Measurements from ENCODE around the gene ACOT11. TPM values are rescaled to one million over a fixed set of nuclear protein-coding genes. Genes with fewer than 3 reads are reported as not detected.

The ACOT11 gene
- total RNA-seq, 2 experiments from 2014 or later, result 2.0 TPM

GRCh38 chr1:54553602-54554313 is 5.7 kb downstream of the ACOT11 start:
- CTCF ChIA-PET, result interaction anchor here (0.6 kb wide), 1 partner anchor 110 kb away, joined by 3 read pairs; no protein-coding TSS in a partner anchor
- intact Hi-C loops (cut with DNase I, micrococcal nuclease), result no loop called here
- peaks cover 2% of the 10 kb centered on the region for H3K36me3 Mint-ChIP-seq (ENCODE audit: low read depth)
- DNase-seq (no peak), ATAC-seq (no peak)
- H3K4me3 Mint-ChIP-seq, result no peak overlapping the region
- POLR2A ChIA-PET, result no interaction called here
- H3K27ac Mint-ChIP-seq, result no peak overlapping the region
- H3K27me3 Mint-ChIP-seq, result no peaks in the 10 kb centered on the region
- H3K4me1 Mint-ChIP-seq, result no peaks in the 10 kb centered on the region
- H3K9me3 Mint-ChIP-seq (ENCODE audit: low read depth), result peaks cover 2% of the 10 kb centered on the region

- intact Hi-C loops (cut with DNase I, micrococcal nuclease), result no loop called here
- peaks cover 2% of the 10 kb centered on the region for H3K9me3 Mint-ChIP-seq (ENCODE audit: low read depth)
- ATAC-seq (no peak), DNase-seq (no peak)
- CTCF ChIA-PET, result interaction anchor here (0.6 kb wide), 1 partner anchor 1258 kb away, joined by 3 read pairs; no protein-coding TSS in a partner anchor
- H3K27me3 Mint-ChIP-seq, result no peaks in the 10 kb centered on the region
- H3K27ac Mint-ChIP-seq, result no peak overlapping the region
- H3K36me3 Mint-ChIP-seq (ENCODE audit: low read depth), result peaks cover 2% of the 10 kb centered on the region
- no peak overlapping the region for H3K4me3 Mint-ChIP-seq
- no peaks in the 10 kb centered on the region for H3K4me1 Mint-ChIP-seq
- POLR2A ChIA-PET, result interaction anchor here (0.6 kb wide), 1 partner anchor 25 kb away, joined by 4 read pairs; no protein-coding TSS in a partner anchor
These were observed 8.1 kb downstream of the ACOT11 start for GRCh38 chr1:54556110-54556509.

- DNase-seq (no peak), ATAC-seq (no peak)
- peaks cover 2% of the 10 kb centered on the region for H3K9me3 Mint-ChIP-seq (ENCODE audit: low read depth)
- no peak overlapping the region for H3K4me3 Mint-ChIP-seq
- H3K36me3 Mint-ChIP-seq (ENCODE audit: low read depth), result peaks cover 2% of the 10 kb centered on the region
- intact Hi-C loops (cut with DNase I, micrococcal nuclease), result no loop called here
- POLR2A ChIA-PET, result no interaction called here
- CTCF ChIA-PET, result interaction anchor here (0.5 to 1.2 kb wide), 2 partner anchors 19 to 87 kb away, joined by 3 read pairs; no protein-coding TSS in a partner anchor
- H3K27ac Mint-ChIP-seq, result no peak overlapping the region
- H3K27me3 Mint-ChIP-seq, result no peaks in the 10 kb centered on the region
- H3K4me1 Mint-ChIP-seq, result no peaks in the 10 kb centered on the region
These were observed 9.8 kb downstream of the ACOT11 start for GRCh38 chr1:54557671-54558355.

GRCh38 chr1:54558434-54559030 is 10.5 kb downstream of the ACOT11 start:
- H3K9me3 Mint-ChIP-seq (ENCODE audit: low read depth), result peaks cover 2% of the 10 kb centered on the region
- POLR2A ChIA-PET, result no interaction called here
- H3K27me3 Mint-ChIP-seq, result no peaks in the 10 kb centered on the region
- no peak for DNase-seq
- intact Hi-C loops (cut with DNase I, micrococcal nuclease), result no loop called here
- H3K27ac Mint-ChIP-seq, result no peak overlapping the region
- peaks cover 2% of the 10 kb centered on the region for H3K36me3 Mint-ChIP-seq (ENCODE audit: low read depth)
- no peak for ATAC-seq
- CTCF ChIA-PET, result interaction anchor here (0.5 to 1.2 kb wide), 3 partner anchors 18 to 289 kb away, joined by 3 read pairs; no protein-coding TSS in a partner anchor
- no peak overlapping the region for H3K4me3 Mint-ChIP-seq
- H3K4me1 Mint-ChIP-seq, result no peaks in the 10 kb centered on the region

GRCh38 chr1:54559111-54559548 is 11.1 kb downstream of the ACOT11 start:
- ChIA-PET CTCF (interaction anchor here (0.6 kb wide), 1 partner anchor 290 kb away, joined by 3 read pairs; no protein-coding TSS in a partner anchor), POLR2A (no interaction called here)
- Mint-ChIP-seq H3K4me1 (no peaks in the 10 kb centered on the region), H3K36me3 (ENCODE audit: low read depth) (peaks cover 2% of the 10 kb centered on the region), H3K27me3 (no peaks in the 10 kb centered on the region), H3K4me3 (no peak overlapping the region), H3K9me3 (ENCODE audit: low read depth) (peaks cover 2% of the 10 kb centered on the region), H3K27ac (no peak overlapping the region)
- DNase-seq (no peak), ATAC-seq (no peak)
- intact Hi-C loops (cut with DNase I, micrococcal nuclease), result no loop called here

GRCh38 chr1:54559771-54560231 is 11.8 kb downstream of the ACOT11 start:
- ATAC-seq, result no peak
- Mint-ChIP-seq H3K27me3 (no peaks in the 10 kb centered on the region), H3K4me3 (no peak overlapping the region), H3K9me3 (ENCODE audit: low read depth) (peaks cover 2% of the 10 kb centered on the region), H3K36me3 (ENCODE audit: low read depth) (peaks cover 2% of the 10 kb centered on the region), H3K27ac (no peak overlapping the region), H3K4me1 (no peaks in the 10 kb centered on the region)
- CTCF ChIA-PET, result interaction anchor here (0.5 kb wide), 1 partner anchor 1169 kb away, joined by 3 read pairs; no protein-coding TSS in a partner anchor
- no peak for DNase-seq
- POLR2A ChIA-PET, result no interaction called here
- intact Hi-C loops (cut with DNase I, micrococcal nuclease), result no loop called here

- H3K4me1 Mint-ChIP-seq, result peaks cover 6% of the 10 kb centered on the region
- ChIA-PET CTCF (interaction anchor here (0.7 kb wide), 1 partner anchor 69 kb away, joined by 3 read pairs; no protein-coding TSS in a partner anchor), POLR2A (interaction anchor here (0.8 kb wide), 1 partner anchor 19 kb away, joined by 3 read pairs; no protein-coding TSS in a partner anchor)
- H3K9me3 Mint-ChIP-seq (ENCODE audit: low read depth), result no peaks in the 10 kb centered on the region
- no peaks in the 10 kb centered on the region for H3K27me3 Mint-ChIP-seq
- H3K27ac Mint-ChIP-seq, result no peak overlapping the region
- intact Hi-C loops (cut with DNase I, micrococcal nuclease), result no loop called here
- no peak for ATAC-seq
- H3K4me3 Mint-ChIP-seq, result no peak overlapping the region
- no peaks in the 10 kb centered on the region for H3K36me3 Mint-ChIP-seq (ENCODE audit: low read depth)
- DNase-seq, result no peak
These were observed 16.5 kb downstream of the ACOT11 start for GRCh38 chr1:54564312-54565112.

GRCh38 chr1:54565113-54565501 is 17.1 kb downstream of the ACOT11 start:
- Mint-ChIP-seq H3K27ac (no peak overlapping the region), H3K9me3 (ENCODE audit: low read depth) (no peaks in the 10 kb centered on the region), H3K36me3 (ENCODE audit: low read depth) (no peaks in the 10 kb centered on the region), H3K4me3 (no peak overlapping the region), H3K27me3 (no peaks in the 10 kb centered on the region), H3K4me1 (peaks cover 6% of the 10 kb centered on the region)
- CTCF ChIA-PET, result interaction anchor here (0.5 to 0.7 kb wide), 2 partner anchors 31 to 69 kb away, joined by 3 to 4 read pairs; no protein-coding TSS in a partner anchor
- no peak for ATAC-seq
- no peak for DNase-seq
- intact Hi-C loops (cut with DNase I, micrococcal nuclease), result no loop called here
- POLR2A ChIA-PET, result interaction anchor here (0.8 kb wide), 1 partner anchor 19 kb away, joined by 3 read pairs; no protein-coding TSS in a partner anchor

- ATAC-seq (peak; percentile 94), DNase-seq (peak; percentile 20)
- Mint-ChIP-seq H3K27me3 (no peaks in the 10 kb centered on the region), H3K4me1 (peaks cover 6% of the 10 kb centered on the region), H3K9me3 (ENCODE audit: low read depth) (no peaks in the 10 kb centered on the region), H3K27ac (no peak overlapping the region), H3K36me3 (ENCODE audit: low read depth) (no peaks in the 10 kb centered on the region), H3K4me3 (no peak overlapping the region)
- intact Hi-C loops (cut with DNase I, micrococcal nuclease), result no loop called here
- ChIA-PET CTCF (interaction anchor here (0.8 kb wide), 1 partner anchor 469 kb away, joined by 4 read pairs; no protein-coding TSS in a partner anchor), POLR2A (no interaction called here)
These were observed 18.6 kb downstream of the ACOT11 start for GRCh38 chr1:54566438-54567141.

- CTCF ChIA-PET, result no interaction called here
- ATAC-seq (no peak), DNase-seq (no peak)
- intact Hi-C loops (cut with DNase I, micrococcal nuclease), result no loop called here
- Mint-ChIP-seq H3K4me1 (peaks cover 6% of the 10 kb centered on the region), H3K27ac (no peak overlapping the region), H3K27me3 (no peaks in the 10 kb centered on the region), H3K9me3 (ENCODE audit: low read depth) (no peaks in the 10 kb centered on the region), H3K36me3 (ENCODE audit: low read depth) (no peaks in the 10 kb centered on the region), H3K4me3 (no peak overlapping the region)
- POLR2A ChIA-PET, result no interaction called here
These were observed 19.9 kb downstream of the ACOT11 start for GRCh38 chr1:54567961-54568360.
